NCI-H2029 treated with DMSO at 0.1 percent for 48 hours (cell line): ENCODE data around the gene PDZK1IP1.
"Not testable (repeated sequence)": the region's sequence is repeated elsewhere in the genome, so short reads cannot be mapped to it uniquely, and the experiment has no call there.

Source experiments
- DNase-seq: peaks from one replicate; lab custom pipeline; 2025; lab: John Stamatoyannopoulos, UW

The PDZK1IP1 gene

GRCh38 chr1:47223921-47224675 is 34.3 kb upstream of the PDZK1IP1 start:
- no peak for DNase-seq

GRCh38 chr1:47223174-47223920 is 33.5 kb upstream of the PDZK1IP1 start:
- no peak for DNase-seq

DNA sequence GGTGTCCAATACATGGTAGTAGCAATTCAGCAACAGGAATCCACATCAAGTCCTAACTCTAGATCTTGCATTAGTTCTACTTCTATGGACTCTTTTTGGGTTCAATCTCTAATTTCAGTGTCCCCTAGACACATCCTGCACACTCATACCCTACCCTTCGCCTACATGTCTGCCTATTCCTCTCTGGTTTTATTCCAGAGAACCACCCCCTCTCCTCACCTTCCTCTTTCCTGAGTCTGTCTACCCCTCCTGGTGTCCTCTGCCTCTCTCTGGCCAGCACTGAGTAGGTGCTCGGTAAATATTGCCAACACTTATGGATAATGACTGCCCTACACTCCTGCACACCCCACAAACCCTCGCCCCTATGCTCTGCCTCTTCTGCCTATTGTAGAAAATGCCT is 32.6 kb upstream of the PDZK1IP1 start:
- no peak for DNase-seq

- DNase-seq: no peak
Observed at GRCh38 chr1:47219590-47220220, 29.9 kb upstream of the PDZK1IP1 start.

DNA sequence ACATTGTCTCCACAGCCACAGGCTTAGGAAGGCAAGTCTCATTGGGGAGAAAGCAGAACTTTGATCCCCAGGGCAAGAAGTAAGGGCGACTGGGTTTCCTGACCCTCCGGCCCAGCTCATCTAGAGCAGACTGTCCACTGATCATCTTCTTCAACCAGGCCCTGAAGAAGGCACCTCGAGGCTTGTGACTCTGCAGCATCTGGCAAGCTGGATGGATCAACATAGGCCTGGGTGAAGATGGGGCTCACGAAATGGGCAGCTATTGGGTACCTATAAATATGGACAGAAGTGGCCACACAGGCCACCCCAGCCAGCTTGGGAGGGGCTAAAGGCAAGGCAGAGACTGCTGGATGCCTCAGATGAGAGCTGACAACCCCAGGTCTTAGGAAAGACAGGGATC is 29.2 kb upstream of the PDZK1IP1 start:
- no peak for DNase-seq

DNA sequence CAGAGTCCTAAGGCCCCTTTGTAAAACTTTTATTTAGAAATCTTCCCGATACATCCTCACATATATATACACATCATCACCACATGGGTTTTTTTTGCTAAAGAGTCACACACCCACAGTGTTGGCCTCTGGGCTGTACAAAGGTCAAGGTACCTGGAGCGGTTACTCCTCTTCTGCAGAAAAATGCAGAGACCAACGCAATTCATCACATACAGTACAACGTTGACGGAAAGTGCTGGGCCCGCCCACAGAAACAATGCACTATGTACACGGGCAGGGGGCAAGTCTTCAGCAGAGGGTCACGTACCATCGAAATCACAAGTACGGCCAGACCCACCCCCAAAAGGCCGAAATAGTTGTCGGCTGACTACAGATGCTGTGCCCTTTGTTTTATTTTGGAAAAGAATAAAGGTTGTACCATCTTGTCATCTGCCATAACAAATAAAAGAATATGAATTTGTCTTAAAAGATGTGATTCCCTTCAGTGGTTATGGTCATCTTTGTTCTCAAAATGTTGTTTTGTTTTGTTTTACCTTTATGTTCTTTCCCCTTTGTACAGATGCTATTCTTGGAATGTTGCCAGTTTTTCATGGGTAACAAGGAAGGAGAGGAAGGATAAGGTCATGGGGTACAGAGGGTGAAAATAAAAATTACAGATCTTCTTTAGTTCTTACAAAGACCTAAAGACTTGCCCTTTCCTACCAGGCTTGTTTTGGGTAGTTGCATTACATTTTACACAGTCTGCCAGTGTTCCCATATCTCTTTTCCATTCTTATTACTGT is 26.6 kb upstream of the PDZK1IP1 start:
- DNase-seq: no peak

- no peak for DNase-seq
Observed at GRCh38 chr1:47215713-47216112, 25.9 kb upstream of the PDZK1IP1 start.

GRCh38 chr1:47214549-47214948 is 24.7 kb upstream of the PDZK1IP1 start:
- no peak for DNase-seq

DNA sequence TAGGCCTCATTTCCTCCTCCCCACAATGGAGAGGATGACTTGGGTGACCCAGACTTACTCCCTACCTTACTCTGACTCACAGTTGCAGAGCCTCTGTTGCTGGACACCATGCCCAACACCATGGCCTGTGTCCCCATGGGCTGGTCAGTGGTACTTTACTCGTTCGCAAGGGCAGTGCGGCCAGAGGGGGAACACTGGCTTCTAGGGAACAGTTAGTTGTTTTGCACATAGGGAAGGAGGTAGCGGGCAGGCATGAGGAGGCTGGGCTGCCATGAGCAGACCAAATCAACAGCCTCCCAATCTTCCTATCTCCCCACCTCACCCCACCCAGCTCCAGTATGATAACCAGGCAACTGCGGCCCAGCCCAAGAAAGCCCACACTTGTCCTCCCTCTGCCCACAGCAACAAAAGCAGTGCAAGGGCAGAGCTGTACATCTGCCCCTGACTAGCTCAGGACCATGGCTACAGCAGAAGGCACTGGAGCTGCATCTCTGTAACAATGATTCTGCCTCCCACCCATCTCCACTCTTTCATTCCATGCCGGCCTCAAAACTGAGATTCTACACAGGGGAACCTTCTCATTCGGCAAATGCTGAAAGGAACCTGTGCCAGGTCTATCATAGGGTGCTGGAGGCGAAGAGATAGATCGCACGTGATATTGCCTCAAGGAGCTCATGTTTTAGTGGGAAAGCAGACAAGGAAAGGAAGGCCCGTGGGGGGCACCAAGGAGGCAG is 23.6 kb upstream of the PDZK1IP1 start:
- DNase-seq: no peak

DNA sequence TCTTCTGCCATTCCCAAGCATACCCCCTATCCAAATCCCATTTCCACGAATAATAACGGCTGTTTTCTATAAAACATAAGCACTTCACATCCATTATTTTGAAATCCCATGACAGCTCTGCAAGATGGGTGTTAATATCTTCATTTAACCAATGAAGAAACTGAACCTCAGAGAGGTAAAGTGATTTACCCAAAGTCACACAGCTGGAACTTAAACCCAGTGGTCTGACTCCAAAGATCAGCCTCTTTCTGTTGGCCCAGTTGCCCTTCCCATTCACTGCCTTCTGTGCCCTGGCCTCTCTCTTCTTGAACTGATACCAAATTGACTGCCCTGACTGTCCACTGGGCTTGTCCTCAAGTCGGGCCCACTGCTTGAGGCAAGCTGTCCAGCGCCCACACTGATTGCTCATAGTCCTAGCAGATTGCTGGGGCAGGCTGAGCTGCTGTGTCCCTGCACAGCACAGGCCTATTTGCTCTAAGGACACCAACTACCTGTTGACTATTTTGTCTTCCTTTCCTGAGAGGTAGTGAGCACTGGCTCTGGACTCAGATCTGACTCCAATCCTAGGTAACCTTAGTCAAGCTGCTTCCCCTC is 22.9 kb upstream of the PDZK1IP1 start:
- no peak for DNase-seq

- DNase-seq: no peak
Observed at GRCh38 chr1:47211796-47212269, 22.0 kb upstream of the PDZK1IP1 start.

GRCh38 chr1:47210666-47211065 is 20.8 kb upstream of the PDZK1IP1 start:
- DNase-seq: no peak

- DNase-seq: no peak
Observed at GRCh38 chr1:47209725-47210325, 20.0 kb upstream of the PDZK1IP1 start.

DNA sequence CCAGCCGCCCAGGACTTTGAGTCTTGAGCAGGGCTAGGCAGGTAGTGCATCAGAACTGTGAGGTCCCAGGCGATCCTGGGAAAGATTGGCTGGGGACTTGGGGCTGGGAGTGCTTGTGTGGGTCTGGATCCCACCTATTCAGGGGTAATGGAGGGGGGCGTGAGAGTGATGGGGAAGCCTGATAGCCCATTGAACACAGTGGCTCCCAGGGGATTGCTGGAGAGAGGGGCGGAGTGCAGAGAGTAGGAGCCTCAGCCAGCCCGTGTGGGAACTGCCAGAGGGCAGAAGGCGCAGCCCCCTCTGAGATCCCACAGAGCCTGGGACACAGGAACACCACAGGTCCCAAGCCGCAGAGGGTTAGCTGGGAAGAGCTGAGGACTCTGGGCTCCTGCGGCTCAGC is 19.3 kb upstream of the PDZK1IP1 start:
- DNase-seq: no peak

DNA sequence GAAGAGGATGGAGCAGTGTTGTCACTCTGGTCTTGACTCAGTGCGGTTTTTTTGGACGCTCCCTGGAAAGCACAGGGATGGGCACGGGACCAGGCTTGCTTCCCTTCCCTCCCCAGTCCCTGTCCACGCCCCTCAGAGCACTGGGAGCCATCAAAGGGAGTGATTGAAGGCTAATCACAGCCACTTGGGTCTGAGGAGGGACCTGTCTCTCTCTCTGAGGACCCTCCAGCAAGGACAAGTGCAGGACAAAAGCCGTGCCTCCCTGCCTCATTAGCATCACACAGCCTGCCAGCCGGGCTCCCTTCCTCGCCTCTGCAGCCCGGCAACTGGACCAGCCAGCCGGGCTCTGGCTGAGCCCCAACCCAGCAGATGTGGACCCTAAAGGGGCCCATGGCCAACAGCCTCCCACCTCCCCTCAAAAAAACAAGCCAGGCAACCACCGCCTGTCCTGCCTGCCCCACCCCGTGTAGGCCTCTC is 18.6 kb upstream of the PDZK1IP1 start:
- no peak for DNase-seq

- no peak for DNase-seq
Observed at GRCh38 chr1:47207803-47208373, 18.1 kb upstream of the PDZK1IP1 start.

- DNase-seq: no peak
Observed at GRCh38 chr1:47205918-47206317, 16.1 kb upstream of the PDZK1IP1 start.

DNA sequence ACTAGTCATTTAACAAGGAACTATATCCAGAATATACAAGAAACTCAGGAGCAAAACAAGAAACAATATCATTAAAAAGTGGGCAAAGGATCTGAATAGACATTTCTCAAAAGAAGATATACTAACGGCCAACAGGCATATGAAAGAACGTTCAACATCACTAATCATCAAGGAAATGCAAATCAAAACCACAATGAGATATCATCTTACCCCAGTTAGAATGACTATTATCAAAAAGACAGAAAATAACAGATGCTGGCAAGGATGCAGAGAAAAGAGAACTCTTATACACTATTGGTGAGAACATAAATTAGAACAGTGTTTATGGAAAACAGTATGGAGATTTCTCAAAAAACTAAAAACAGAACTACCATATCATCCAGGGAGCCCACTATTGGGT is 13.7 kb upstream of the PDZK1IP1 start:
- not testable (repeated sequence) for DNase-seq

DNA sequence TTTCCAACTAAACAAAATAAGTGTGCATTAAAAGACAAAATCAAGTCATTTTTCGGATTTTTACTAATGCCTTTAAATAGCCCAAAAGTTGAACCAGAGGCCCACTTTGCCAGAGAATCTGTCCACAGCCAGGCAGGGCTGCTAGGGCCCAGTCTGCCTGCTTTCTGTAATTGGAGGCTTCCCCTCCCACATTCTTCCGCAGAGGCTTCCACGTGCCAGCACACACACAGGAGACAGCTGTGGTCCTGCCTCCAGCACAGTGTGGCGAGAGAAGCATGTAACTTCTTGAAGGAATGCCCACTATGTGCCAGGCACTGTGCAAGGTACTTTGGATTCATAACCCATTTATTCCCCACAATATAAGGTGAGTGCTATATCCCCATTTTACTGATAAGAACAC is 11.3 kb upstream of the PDZK1IP1 start:
- no peak for DNase-seq

DNA sequence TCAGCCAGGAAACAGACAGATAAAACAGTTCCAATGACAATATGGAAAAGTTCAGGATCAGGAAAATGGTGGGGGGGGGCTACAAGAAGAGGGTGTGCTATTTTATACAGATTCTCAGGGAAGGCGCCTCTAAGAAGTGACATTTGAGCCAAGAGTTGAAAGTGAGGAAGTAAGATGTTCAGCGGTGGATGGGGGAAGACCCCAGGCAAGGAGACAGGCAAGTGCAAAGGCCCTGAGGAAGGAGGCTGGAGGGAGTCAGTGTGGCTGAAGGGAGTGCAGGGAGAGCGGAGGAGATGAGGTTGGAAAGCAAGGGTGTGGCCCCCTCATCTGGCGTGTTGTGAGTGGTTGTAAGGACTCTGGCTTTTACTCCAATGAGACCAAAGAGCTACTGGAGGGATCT is 8.4 kb upstream of the PDZK1IP1 start:
- no peak for DNase-seq
